ENCODE results near the gene NEB.
"Not testable (repeated sequence)": the region's sequence is repeated elsewhere in the genome, so short reads cannot be mapped to it uniquely, and the experiment has no call there.

The NEB gene

DNA sequence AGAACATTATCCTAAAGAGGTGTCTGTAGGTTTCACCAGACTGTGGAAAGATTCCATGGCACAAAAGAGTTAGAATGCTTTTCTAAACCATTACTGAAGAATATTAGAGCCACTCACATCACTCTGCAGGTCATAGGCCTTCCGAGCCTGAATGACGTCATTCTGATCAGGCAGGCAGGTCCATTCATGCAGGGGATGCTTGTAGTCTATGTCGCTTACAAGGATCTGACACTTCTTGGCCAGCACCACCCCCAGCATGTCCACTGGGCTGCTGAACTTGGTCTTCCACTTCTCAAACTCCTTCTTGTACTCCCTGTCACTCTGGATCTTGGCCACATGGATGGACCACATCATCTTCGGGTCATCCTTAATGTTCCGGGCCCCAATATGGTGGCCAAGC is 120.1 kb downstream of the NEB start:
- no peak for DNase-seq (ENCODE audit: low read depth, low spot score)

- DNase-seq (ENCODE audit: low read depth, low spot score), result no peak
Measured at GRCh38 chr2:151611351-151611750, 122.9 kb downstream of the NEB start.

GRCh38 chr2:151610310-151610709 is 124.0 kb downstream of the NEB start:
- no peak for DNase-seq (ENCODE audit: low read depth, low spot score)

GRCh38 chr2:151609705-151610104 is 124.6 kb downstream of the NEB start:
- DNase-seq (ENCODE audit: low read depth, low spot score), result no peak

GRCh38 chr2:151607459-151608424 is 126.5 kb downstream of the NEB start:
- not testable (repeated sequence) for DNase-seq (ENCODE audit: low read depth, low spot score)

- DNase-seq (ENCODE audit: low read depth, low spot score), result not testable (repeated sequence)
Measured at GRCh38 chr2:151603530-151603929, 130.7 kb downstream of the NEB start.

- DNase-seq (ENCODE audit: low read depth, low spot score), result not testable (repeated sequence)
Measured at GRCh38 chr2:151602402-151602801, 131.9 kb downstream of the NEB start.

DNA sequence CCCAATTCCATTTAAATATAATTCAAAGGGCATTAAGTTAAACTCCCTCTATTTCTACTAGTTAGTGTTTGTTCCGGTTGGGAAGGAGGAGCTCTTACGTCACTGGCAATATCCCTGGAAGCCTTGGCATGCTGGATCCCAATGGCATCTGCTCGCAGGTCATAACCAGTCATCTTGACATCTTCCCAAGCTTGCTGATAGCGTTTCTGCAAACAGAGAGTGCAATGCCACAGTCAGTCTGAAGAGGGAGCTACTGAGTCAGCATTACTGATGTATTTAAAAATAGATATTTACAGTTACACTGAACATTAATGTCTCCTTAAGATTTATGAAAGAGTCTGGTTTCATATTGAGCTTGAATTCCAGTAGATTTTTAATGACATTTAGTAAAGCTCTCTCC is 132.5 kb downstream of the NEB start:
- DNase-seq (ENCODE audit: low read depth, low spot score), result not testable (repeated sequence)

GRCh38 chr2:151596903-151597608 is 137.2 kb downstream of the NEB start:
- DNase-seq (ENCODE audit: low read depth, low spot score), result not testable (repeated sequence)

- not testable (repeated sequence) for DNase-seq (ENCODE audit: low read depth, low spot score)
Measured at GRCh38 chr2:151591908-151592255, 142.4 kb downstream of the NEB start.

DNA sequence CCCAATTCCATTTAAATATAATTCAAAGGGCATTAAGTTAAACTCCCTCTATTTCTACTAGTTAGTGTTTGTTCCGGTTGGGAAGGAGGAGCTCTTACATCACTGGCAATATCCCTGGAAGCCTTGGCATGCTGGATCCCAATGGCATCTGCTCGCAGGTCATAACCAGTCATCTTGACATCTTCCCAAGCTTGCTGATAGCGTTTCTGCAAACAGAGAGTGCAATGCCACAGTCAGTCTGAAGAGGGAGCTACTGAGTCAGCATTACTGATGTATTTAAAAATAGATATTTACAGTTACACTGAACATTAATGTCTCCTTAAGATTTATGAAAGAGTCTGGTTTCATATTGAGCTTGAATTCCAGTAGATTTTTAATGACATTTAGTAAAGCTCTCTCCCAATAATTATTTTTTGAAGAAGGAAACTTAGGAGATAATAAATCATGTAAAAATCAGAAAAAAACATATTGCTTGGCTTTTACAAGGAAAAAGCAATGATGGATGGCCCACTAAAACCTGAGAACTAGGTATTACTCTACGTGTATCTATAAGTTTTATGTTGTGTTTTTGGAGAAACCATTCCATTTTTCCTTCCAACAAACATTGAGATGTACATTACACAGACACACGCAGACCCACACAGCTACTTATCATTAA is 142.9 kb downstream of the NEB start:
- DNase-seq (ENCODE audit: low read depth, low spot score), result not testable (repeated sequence)

DNA sequence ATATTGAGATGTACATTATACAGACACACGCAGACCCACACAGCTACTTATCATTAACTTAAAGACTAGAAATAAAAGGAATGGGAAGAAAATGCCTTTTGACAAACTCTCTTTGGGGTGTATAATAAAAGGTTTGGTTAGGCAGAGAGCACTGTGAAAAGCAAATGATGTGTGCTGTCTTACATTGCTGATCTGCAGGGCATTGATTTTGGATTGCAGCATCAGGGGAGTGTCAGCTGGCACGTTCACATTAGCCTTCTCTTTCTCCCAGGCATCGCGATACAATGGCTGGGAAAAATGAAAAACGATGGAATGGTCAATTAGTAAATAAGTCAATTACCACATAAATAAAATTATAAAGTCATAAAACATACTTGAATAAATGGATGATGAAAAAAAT is 153.0 kb downstream of the NEB start:
- DNase-seq (ENCODE audit: low read depth, low spot score), result not testable (repeated sequence)

DNA sequence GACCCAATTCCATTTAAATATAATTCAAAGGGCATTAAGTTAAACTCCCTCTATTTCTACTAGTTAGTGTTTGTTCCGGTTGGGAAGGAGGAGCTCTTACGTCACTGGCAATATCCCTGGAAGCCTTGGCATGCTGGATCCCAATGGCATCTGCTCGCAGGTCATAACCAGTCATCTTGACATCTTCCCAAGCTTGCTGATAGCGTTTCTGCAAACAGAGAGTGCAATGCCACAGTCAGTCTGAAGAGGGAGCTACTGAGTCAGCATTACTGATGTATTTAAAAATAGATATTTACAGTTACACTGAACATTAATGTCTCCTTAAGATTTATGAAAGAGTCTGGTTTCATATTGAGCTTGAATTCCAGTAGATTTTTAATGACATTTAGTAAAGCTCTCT is 153.6 kb downstream of the NEB start:
- DNase-seq (ENCODE audit: low read depth, low spot score), result not testable (repeated sequence)

- DNase-seq (ENCODE audit: low read depth, low spot score), result no peak
Measured at GRCh38 chr2:151577116-151577515, 157.2 kb downstream of the NEB start.

DNA sequence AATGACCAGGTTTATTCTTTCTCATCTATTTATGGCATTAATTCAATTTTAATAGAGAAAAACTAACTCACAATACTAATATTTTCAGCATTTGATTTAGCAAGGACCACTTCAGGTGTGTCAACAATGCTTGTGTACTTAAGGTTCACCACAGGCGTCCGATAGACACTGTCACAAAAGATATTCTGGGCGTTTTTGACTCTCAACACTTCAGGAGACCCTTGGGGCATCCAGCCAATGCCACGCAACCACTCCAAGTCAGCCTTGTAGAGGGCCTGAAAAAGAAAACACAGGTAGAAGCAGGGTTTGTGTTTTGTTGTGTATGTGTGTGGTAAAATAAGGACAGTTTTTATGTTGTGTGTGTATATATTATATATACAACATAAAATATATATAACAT is 158.2 kb downstream of the NEB start:
- DNase-seq (ENCODE audit: low read depth, low spot score), result no peak

DNA sequence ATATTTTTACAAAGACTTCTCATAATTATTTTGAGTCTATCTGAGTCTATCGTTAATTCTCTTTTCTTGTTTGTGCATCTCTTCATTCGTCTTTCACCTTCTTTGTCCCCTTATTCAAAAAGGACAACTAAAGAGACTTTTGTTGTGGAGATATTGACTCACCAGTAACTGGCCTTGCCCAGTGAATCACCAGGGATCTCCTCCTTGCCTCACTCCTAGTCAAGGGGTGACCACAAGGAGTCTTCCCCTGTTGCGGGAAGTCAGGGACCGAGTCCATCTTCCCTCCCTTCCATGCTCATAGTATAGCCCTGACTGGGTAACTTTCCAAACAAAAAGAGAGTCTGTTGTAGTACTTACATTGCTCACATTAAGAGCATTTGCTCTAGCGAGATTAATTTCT is 158.9 kb downstream of the NEB start:
- no peak for DNase-seq (ENCODE audit: low read depth, low spot score)

DNA sequence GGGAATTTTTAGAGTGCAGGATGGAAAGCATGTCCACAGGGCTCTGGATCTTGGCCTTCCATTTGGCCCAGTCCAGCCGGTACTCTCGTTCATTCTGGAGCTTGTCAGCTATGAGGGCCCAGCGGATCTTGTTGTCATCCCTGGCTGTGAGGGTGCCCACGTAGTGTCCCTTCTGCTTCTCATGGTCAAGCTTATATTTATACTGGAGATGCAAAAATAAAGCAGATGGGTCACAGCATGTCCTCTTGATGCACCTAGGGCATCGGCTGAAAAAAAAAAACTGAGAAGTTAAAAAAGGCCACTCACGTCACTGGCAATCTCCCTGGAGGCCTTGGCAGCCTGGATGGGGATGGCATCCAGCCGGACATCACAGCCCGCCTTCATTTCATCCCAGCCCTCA is 164.1 kb downstream of the NEB start:
- no peak for DNase-seq (ENCODE audit: low read depth, low spot score)

- no peak for DNase-seq (ENCODE audit: low read depth, low spot score)
Measured at GRCh38 chr2:151569167-151569566, 165.1 kb downstream of the NEB start.

DNA sequence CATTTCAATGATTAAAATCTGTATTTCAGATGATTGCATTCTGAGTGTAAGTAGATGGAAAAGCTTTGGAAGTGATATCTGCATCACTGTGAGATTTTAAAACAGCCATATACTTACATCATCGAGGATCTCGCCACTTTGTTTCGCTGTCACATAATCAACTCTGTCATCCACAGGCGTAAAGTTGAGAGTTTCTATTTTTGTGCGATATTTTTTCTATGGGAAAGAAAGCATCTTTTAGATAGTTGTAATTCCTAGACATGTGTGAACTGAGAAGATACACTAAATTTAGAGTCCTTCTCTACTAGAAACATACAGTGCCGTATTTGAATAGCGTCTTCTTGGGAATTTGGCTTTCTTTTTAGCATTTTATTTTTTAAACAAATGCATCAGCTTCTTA is 165.8 kb downstream of the NEB start:
- DNase-seq (ENCODE audit: low read depth, low spot score), result no peak

GRCh38 chr2:151567006-151567405 is 167.3 kb downstream of the NEB start:
- DNase-seq (ENCODE audit: low read depth, low spot score), result no peak

- DNase-seq (ENCODE audit: low read depth, low spot score), result no peak
Measured at GRCh38 chr2:151562398-151562797, 171.9 kb downstream of the NEB start.

DNA sequence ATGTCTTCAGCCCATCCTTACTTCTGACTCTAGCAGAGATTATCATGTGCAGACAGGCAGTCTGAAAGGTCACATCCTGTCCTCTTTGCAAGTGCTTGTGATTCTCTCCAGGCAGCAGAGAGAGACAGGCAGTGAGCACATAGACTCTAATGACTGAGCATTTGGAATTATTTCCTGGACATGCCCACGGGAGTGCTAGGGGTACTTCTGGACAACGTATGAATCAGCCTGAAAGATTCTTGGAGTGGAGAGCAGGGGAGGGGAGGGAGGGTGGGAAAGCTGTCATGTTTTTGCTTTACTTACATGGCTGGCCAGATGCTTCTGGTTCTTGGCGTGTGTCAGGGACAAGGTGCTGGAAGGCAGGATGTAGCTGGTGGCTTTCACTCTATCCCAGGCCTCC is 174.0 kb downstream of the NEB start:
- no peak for DNase-seq (ENCODE audit: low read depth, low spot score)
